Measurements from ENCODE around the gene PRRX2. TPM values are rescaled to one million over a fixed set of nuclear protein-coding genes. Genes with fewer than 3 reads are reported as not detected.

Gene PRRX2
- total and polyA plus RNA-seq, 2 experiments from 2014 or later, result 141 to 169 TPM

GRCh38 chr9:129687391-129687790, 21.9 kb downstream of the PRRX2 start:
- no peaks in the 10 kb centered on the region for H3K9me3 ChIP-seq (ENCODE audit: low read depth)
- WGBS, 2 experiments (ENCODE audit: low coverage in 1 of 2, low lambda C conversion rate in 2 of 2, missing lambda C conversion rate in 2 of 2), result 65 to 66% methylated on average over 10 of the region's 10 CpGs
- TF ChIP-seq EZH2 (IDR thresholded peaks at IDR 0.05; ENCODE audit: insufficient read depth, poor library complexity, severe bottlenecking) (no peak), EZH2phosphoT487 (IDR thresholded peaks at IDR 0.05; ENCODE audit: insufficient read depth, low read depth) (no peak)
- H3K36me3 ChIP-seq (ENCODE audit: low read depth), result peaks cover 6% of the 10 kb centered on the region; the same call in 1 of the 2 replicates
- H3K4me2 ChIP-seq (ENCODE audit: unreplicated experiment), result no peak overlapping the region
- in situ Hi-C loops (cut with MboI), result no loop called here
- no peak overlapping the region for H2AFZ ChIP-seq
- no peak overlapping the region for H3K9ac ChIP-seq
- H3K79me2 ChIP-seq (ENCODE audit: insufficient read depth), result peaks cover 100% of the 10 kb centered on the region
- no peak for DNase-seq
- H4K20me1 ChIP-seq (ENCODE audit: insufficient read depth), result no peaks in the 10 kb centered on the region
- no peak overlapping the region for H3K4me3 ChIP-seq
- no peaks in the 10 kb centered on the region for H3K9me2 ChIP-seq (ENCODE audit: insufficient read depth)
- no peaks in the 10 kb centered on the region for H3K27me3 ChIP-seq (replicated peaks; ENCODE audit: insufficient read depth)
- peaks cover 20% of the 10 kb centered on the region for H3F3A ChIP-seq (ENCODE audit: insufficient read depth)
- H3K27ac ChIP-seq, result no peak overlapping the region
- H3K4me1 ChIP-seq (ENCODE audit: insufficient read depth), result peaks cover 17% of the 10 kb centered on the region

- TF ChIP-seq EZH2 (IDR thresholded peaks at IDR 0.05; ENCODE audit: insufficient read depth, poor library complexity, severe bottlenecking) (no peak), EZH2phosphoT487 (IDR thresholded peaks at IDR 0.05; ENCODE audit: insufficient read depth, low read depth) (no peak)
- 89 to 94% methylated on average over 11 of the region's 11 CpGs for WGBS, 2 experiments (ENCODE audit: low coverage in 1 of 2, low lambda C conversion rate in 2 of 2, missing lambda C conversion rate in 2 of 2)
- no peak for DNase-seq
Observed at GRCh38 chr9:129688285-129689043, 23.0 kb downstream of the PRRX2 start.

GRCh38 chr9:129692534-129692933, 27.1 kb downstream of the PRRX2 start:
- peak overlapping the region; percentile 100; the same call in 1 of the 2 replicates for H3K27ac ChIP-seq
- H3K9me2 ChIP-seq (ENCODE audit: insufficient read depth), result no peaks in the 10 kb centered on the region
- H4K20me1 ChIP-seq (ENCODE audit: insufficient read depth), result no peaks in the 10 kb centered on the region
- no peak overlapping the region for H3K4me3 ChIP-seq
- H2AFZ ChIP-seq, result no peak overlapping the region
- no peak for DNase-seq
- TF ChIP-seq EZH2 (IDR thresholded peaks at IDR 0.05; ENCODE audit: insufficient read depth, poor library complexity, severe bottlenecking) (no peak), EZH2phosphoT487 (IDR thresholded peaks at IDR 0.05; ENCODE audit: insufficient read depth, low read depth) (no peak)
- WGBS, 2 experiments (ENCODE audit: low coverage in 1 of 2, low lambda C conversion rate in 2 of 2, missing lambda C conversion rate in 2 of 2), result 75 to 84% methylated on average over 5 of the region's 5 CpGs
- no peak overlapping the region for H3K4me2 ChIP-seq (ENCODE audit: unreplicated experiment)
- H3K9me3 ChIP-seq (ENCODE audit: low read depth), result no peaks in the 10 kb centered on the region
- peaks cover 54% of the 10 kb centered on the region for H3F3A ChIP-seq (ENCODE audit: insufficient read depth)
- H3K9ac ChIP-seq, result no peak overlapping the region
- in situ Hi-C loops (cut with MboI), result no loop called here
- H3K36me3 ChIP-seq (ENCODE audit: low read depth), result peaks cover 8% of the 10 kb centered on the region; the same call in 1 of the 2 replicates
- peaks cover 38% of the 10 kb centered on the region for H3K4me1 ChIP-seq (ENCODE audit: insufficient read depth)
- H3K27me3 ChIP-seq (replicated peaks; ENCODE audit: insufficient read depth), result no peaks in the 10 kb centered on the region
- peaks cover 94% of the 10 kb centered on the region for H3K79me2 ChIP-seq (ENCODE audit: insufficient read depth)

More at GRCh38 chr9:129688285-129689043, 23.0 kb downstream of the PRRX2 start:
- Histone ChIP-seq H3K4me3 (no peak overlapping the region), H3K9me3 (ENCODE audit: low read depth) (no peaks in the 10 kb centered on the region), H3K79me2 (ENCODE audit: insufficient read depth) (peaks cover 100% of the 10 kb centered on the region), H2AFZ (no peak overlapping the region), H3K9me2 (ENCODE audit: insufficient read depth) (no peaks in the 10 kb centered on the region), H3K27ac (no peak overlapping the region), H3K9ac (no peak overlapping the region), H4K20me1 (ENCODE audit: insufficient read depth) (no peaks in the 10 kb centered on the region), H3K27me3 (replicated peaks; ENCODE audit: insufficient read depth) (no peaks in the 10 kb centered on the region), H3K4me1 (ENCODE audit: insufficient read depth) (peaks cover 18% of the 10 kb centered on the region), H3K36me3 (ENCODE audit: low read depth) (peaks cover 11% of the 10 kb centered on the region; the same call in 1 of the 2 replicates), H3F3A (ENCODE audit: insufficient read depth) (peaks cover 30% of the 10 kb centered on the region), H3K4me2 (ENCODE audit: unreplicated experiment) (no peak overlapping the region)
- in situ Hi-C loops (cut with MboI), result no loop called here

- no peaks in the 10 kb centered on the region for H3K9me2 ChIP-seq (ENCODE audit: insufficient read depth)
- TF ChIP-seq EZH2phosphoT487 (IDR thresholded peaks at IDR 0.05; ENCODE audit: insufficient read depth, low read depth) (no peak), EZH2 (IDR thresholded peaks at IDR 0.05; ENCODE audit: insufficient read depth, poor library complexity, severe bottlenecking) (no peak)
- 13 to 16% methylated on average over 8 of the region's 8 CpGs for WGBS, 2 experiments (ENCODE audit: low coverage in 1 of 2, low lambda C conversion rate in 2 of 2, missing lambda C conversion rate in 2 of 2)
- in situ Hi-C loops (cut with MboI), result no loop called here
- peaks cover 87% of the 10 kb centered on the region for H3K79me2 ChIP-seq (ENCODE audit: insufficient read depth)
- H3K4me3 ChIP-seq, result no peak overlapping the region
- H3K27me3 ChIP-seq (replicated peaks; ENCODE audit: insufficient read depth), result no peaks in the 10 kb centered on the region
- H2AFZ ChIP-seq, result no peak overlapping the region
- H3K27ac ChIP-seq, result peak overlapping the region; percentile 100
- DNase-seq, result no peak
- H3K9me3 ChIP-seq (ENCODE audit: low read depth), result no peaks in the 10 kb centered on the region
- H3K9ac ChIP-seq, result peak overlapping the region; percentile 99
- H4K20me1 ChIP-seq (ENCODE audit: insufficient read depth), result no peaks in the 10 kb centered on the region
- peaks cover 44% of the 10 kb centered on the region for H3K4me1 ChIP-seq (ENCODE audit: insufficient read depth)
- peaks cover 8% of the 10 kb centered on the region; the same call in 1 of the 2 replicates for H3K36me3 ChIP-seq (ENCODE audit: low read depth)
- peaks cover 55% of the 10 kb centered on the region for H3F3A ChIP-seq (ENCODE audit: insufficient read depth)
- peak overlapping the region; percentile 19 for H3K4me2 ChIP-seq (ENCODE audit: unreplicated experiment)
Observed at GRCh38 chr9:129693741-129694140, 28.3 kb downstream of the PRRX2 start.
